ENCODE data around the gene CKAP2L.

DNA sequence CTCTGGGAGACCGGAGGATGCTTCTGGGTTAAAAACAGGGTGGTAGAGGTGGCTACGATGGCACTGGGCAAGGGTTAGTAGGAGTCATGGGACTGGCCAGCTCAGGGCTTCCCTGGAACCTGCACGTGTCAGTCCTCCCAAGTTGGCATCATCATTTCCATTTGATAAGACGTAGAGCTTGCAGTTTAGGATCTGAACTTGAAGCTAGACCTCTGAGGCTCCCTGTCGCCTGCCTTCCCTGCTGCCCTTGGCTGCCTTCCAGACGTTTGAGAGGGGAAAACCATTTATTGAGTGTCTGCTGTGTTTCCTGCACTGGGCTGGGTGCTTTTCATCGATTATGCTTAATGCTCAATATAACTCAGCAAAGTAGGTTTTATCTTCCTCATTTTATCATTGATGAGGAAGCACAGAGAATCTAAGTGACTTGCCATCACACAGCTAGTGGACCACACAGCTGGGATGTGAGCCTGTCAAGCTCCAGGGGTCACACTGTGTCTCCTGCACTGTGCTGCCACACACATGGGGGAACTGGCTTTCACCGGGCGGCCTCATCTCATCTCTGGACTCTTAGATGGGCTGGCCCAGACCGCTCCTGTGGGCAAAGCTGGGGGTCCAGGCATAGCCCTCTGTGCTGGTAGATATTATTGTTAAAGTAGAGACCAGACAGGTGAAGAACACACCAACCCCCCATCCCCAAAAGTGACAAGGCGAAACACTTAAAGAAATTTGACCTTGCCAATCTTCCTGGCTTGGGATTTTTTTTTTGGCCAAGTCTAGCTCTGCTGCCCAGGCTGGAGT, 35.8 kb downstream of the CKAP2L start:
- no peak for TF ChIP-seq CTCF (IDR thresholded peaks at IDR 0.05)
- TF ChIP-seq POLR2A (IDR thresholded peaks at IDR 0.05) = no peak

Measured in heart left ventricle (tissue), 13 donors.